Nucleus accumbens (tissue), 56 donors: Measurements from ENCODE around the gene NFE2L2.
A peak's percentile ranks its signal among the peaks of the same experiment; 100 is the strongest.
"Not testable (repeated sequence)": the region's sequence is repeated elsewhere in the genome, so short reads cannot be mapped to it uniquely, and the experiment has no call there.

Experiments
- DNase-seq, 56 donors: peaks; one replicate each; lab custom pipeline; 2025; lab: John Stamatoyannopoulos, UW

Gene NFE2L2

GRCh38 chr2:177239932-177240630 lies 24.4 kb downstream of the NFE2L2 start:
- DNase-seq: peak in 42 of 56 donors; percentile 4 to 68 (median 40)

GRCh38 chr2:177239053-177239452 lies 25.5 kb downstream of the NFE2L2 start:
- DNase-seq: no peak

- no peak for DNase-seq
Observed at GRCh38 chr2:177237932-177238331, 26.6 kb downstream of the NFE2L2 start.

- no peak for DNase-seq
Observed at GRCh38 chr2:177235855-177236437, 28.6 kb downstream of the NFE2L2 start.

GRCh38 chr2:177234267-177234666 lies 30.3 kb downstream of the NFE2L2 start:
- no peak for DNase-seq

GRCh38 chr2:177232098-177232704 lies 32.3 kb downstream of the NFE2L2 start:
- no peak for DNase-seq

GRCh38 chr2:177231270-177231669 lies 33.3 kb downstream of the NFE2L2 start:
- DNase-seq: no peak

- DNase-seq: no peak
Observed at GRCh38 chr2:177229442-177230242, 34.9 kb downstream of the NFE2L2 start.

- no peak for DNase-seq
Observed at GRCh38 chr2:177225965-177226360, 38.6 kb downstream of the NFE2L2 start.

GRCh38 chr2:177223436-177223835 lies 41.1 kb downstream of the NFE2L2 start:
- DNase-seq: not testable (repeated sequence)

- DNase-seq: no peak
Observed at GRCh38 chr2:177221970-177222369, 42.6 kb downstream of the NFE2L2 start.

- DNase-seq: no peak
Observed at GRCh38 chr2:177221534-177221933, 43.0 kb downstream of the NFE2L2 start.

- not testable (repeated sequence) for DNase-seq
Observed at GRCh38 chr2:177219787-177220186, 44.7 kb downstream of the NFE2L2 start.

GRCh38 chr2:177217247-177217843 lies 47.2 kb downstream of the NFE2L2 start:
- DNase-seq: no peak

GRCh38 chr2:177212891-177213856 lies 51.4 kb downstream of the NFE2L2 start:
- DNase-seq: peak in 55 of 56 donors; percentile 27 to 98 (median 85)

- peak; percentile 93 to 100 (median 99) for DNase-seq
Observed at GRCh38 chr2:177212106-177212890, 52.2 kb downstream of the NFE2L2 start, which contains the start of gene HNRNPA3. TSS of gene HNRNPA3 (plus strand) at chr2:177212794. CDS start at chr2:177212800, 6 bp downstream.

GRCh38 chr2:177211576-177212105 lies 52.9 kb downstream of the NFE2L2 start:
- DNase-seq: no peak

GRCh38 chr2:177211169-177211568 lies 53.4 kb downstream of the NFE2L2 start:
- no peak for DNase-seq
